SK-N-SH treated with all-trans-retinoic acid at 6 μM for 48 hours (cell line): ENCODE data around the gene HDDC3.

Source experiments
- ATAC-seq: fragments of 200-7000 bp; cut with Tn5 transposase; 3 replicates; pipeline ENCODE4 v1.9.1; 2020; ENCODE audit warnings: mild to moderate bottlenecking, moderate library complexity
- ARNTL ChIP-seq: fragments of 450-650 bp; formaldehyde crosslinking; IDR thresholded peaks from 2 replicates; pipeline ENCODE4 v1.5.0; 2020; ENCODE audit warnings: low read depth, mild to moderate bottlenecking, moderate library complexity, borderline replicate concordance
- BACH2 ChIP-seq: fragments of 250-450 bp; sonication (Bioruptor Pico); IDR thresholded peaks from 2 replicates; pipeline ENCODE4 v1.9.0; 2021; ENCODE audit warnings: mild to moderate bottlenecking, borderline replicate concordance
- CSDC2 ChIP-seq: fragments of 250-450 bp; sonication (Bioruptor Pico); IDR thresholded peaks from 2 replicates; pipeline ENCODE4 v1.5.0; 2020; ENCODE audit warnings: mild to moderate bottlenecking, moderate library complexity
- CSRNP3 ChIP-seq: fragments of 250-450 bp; sonication (Bioruptor Pico); IDR thresholded peaks from 2 replicates; pipeline ENCODE4 v1.5.1; 2021; ENCODE audit warnings: mild to moderate bottlenecking, moderate library complexity
- ESRRG ChIP-seq: fragments of 250-450 bp; sonication (Bioruptor Pico); IDR thresholded peaks from 2 replicates; pipeline ENCODE4 v1.6.1; 2021; ENCODE audit warnings: mild to moderate bottlenecking
- ISL1 ChIP-seq: fragments of 250-450 bp; sonication (Bioruptor Pico); IDR thresholded peaks from 2 replicates; pipeline ENCODE4 v2.1.2; 2022; ENCODE audit warnings: mild to moderate bottlenecking, moderate library complexity
- OSR1 ChIP-seq: fragments of 250-450 bp; sonication (Bioruptor Pico); IDR thresholded peaks from 2 replicates; pipeline ENCODE4 v1.8.0; 2022; ENCODE audit warnings: moderate library complexity, mild to moderate bottlenecking, inconsistent platforms
- PATZ1 ChIP-seq: fragments of 250-450 bp; sonication (Bioruptor Pico); IDR thresholded peaks from 2 replicates; pipeline ENCODE4 v1.8.0; 2020; ENCODE audit warnings: mild to moderate bottlenecking, moderate library complexity, borderline replicate concordance
- POU6F1 ChIP-seq: fragments of 250-450 bp; sonication (Bioruptor Pico); IDR thresholded peaks from 2 replicates; pipeline ENCODE4 v1.8.0; 2021; ENCODE audit warnings: low read depth, mild to moderate bottlenecking, moderate library complexity, borderline replicate concordance
- SNAI2 ChIP-seq: fragments of 250-450 bp; sonication (Bioruptor Pico); IDR thresholded peaks from 2 replicates; pipeline ENCODE4 v1.5.0; 2020; ENCODE audit warnings: mild to moderate bottlenecking, moderate library complexity
- TCF4 ChIP-seq: fragments of 250-450 bp; sonication (Bioruptor Pico); IDR thresholded peaks from 2 replicates; pipeline ENCODE4 v1.8.0; 2021; ENCODE audit warnings: mild to moderate bottlenecking, moderate library complexity, borderline replicate concordance
- ZFP3 ChIP-seq: fragments of 250-450 bp; sonication (Bioruptor Pico); IDR thresholded peaks from 2 replicates; pipeline ENCODE4 v1.5.0; 2020; ENCODE audit warnings: mild to moderate bottlenecking, moderate library complexity
- ZFP30 ChIP-seq: fragments of 450-650 bp; formaldehyde crosslinking; IDR thresholded peaks from 2 replicates; pipeline ENCODE4 v1.5.0; 2022; ENCODE audit warnings: mild to moderate bottlenecking, moderate library complexity
- ZNF565 ChIP-seq: fragments of 450-650 bp; formaldehyde crosslinking; conservative IDR thresholded peaks from 2 replicates; pipeline ENCODE4 v1.5.0; 2020; ENCODE audit warnings: low read depth, mild to moderate bottlenecking, moderate library complexity
- ZNF8 ChIP-seq: fragments of 450-650 bp; formaldehyde crosslinking; IDR thresholded peaks from 2 replicates; pipeline ENCODE4 v1.5.0; 2020; ENCODE audit warnings: mild to moderate bottlenecking, moderate library complexity
- TF ChIP-seq, protein P1 (sequence below): fragments of 250-450 bp; sonication (Bioruptor Pico); IDR thresholded peaks from 2 replicates; pipeline ENCODE4 v1.5.0; 2020; ENCODE audit warnings: mild to moderate bottlenecking, moderate library complexity
- TF ChIP-seq, protein P2 (sequence below): fragments of 250-450 bp; sonication (Bioruptor Pico); IDR thresholded peaks from 2 replicates; pipeline ENCODE4 v1.5.1; 2020; ENCODE audit warnings: low read depth, mild to moderate bottlenecking, moderate library complexity

HDDC3 gene

DNA sequence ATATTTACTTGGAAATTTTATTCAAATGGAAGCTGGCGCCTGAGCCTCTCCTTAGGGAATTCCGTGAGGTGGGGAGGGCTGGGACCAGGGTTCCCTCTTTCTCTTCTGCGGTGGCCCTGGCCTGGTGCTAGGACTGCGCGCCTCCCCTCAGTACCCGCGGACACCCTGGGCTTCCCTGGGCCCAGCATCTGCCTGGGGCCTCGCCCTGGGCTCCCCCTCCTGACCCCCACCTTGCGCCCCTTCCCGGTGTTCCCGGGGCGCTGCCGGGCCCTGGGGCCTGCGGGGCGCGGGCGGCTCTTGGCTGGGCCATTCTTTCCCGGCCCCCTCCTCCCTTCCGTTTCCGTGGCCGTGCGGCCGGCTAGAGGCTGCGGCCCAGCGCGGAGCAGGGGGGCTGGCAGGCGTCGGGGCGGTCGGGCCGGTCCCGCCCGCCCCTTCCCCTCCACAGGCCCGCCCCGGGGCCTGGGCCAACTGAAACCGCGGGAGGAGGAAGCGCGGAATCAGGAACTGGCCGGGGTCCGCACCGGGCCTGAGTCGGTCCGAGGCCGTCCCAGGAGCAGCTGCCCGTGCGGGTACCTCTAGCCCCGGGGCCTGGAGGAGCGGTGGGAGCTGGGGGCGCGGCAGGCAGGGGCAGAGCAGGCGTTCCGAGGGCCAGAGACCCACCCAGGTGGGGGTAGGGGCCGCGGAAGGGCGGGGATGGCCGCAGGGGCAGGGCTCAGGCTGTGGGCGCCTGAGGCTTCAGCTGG, 48.2 kb downstream of the HDDC3 start, which contains the start of gene FES:
FES (plus strand) TSS at position 529 of the 743 bp plus-strand sequence. CDS start 542 bp downstream, outside the sequence.
- no peak for TF ChIP-seq BACH2 (CRISPR knock-in tag)
- TF ChIP-seq SNAI2 (CRISPR knock-in tag): no peak
- TF ChIP-seq ZNF565 (CRISPR knock-in tag): no peak
- TF ChIP-seq, protein P1, sequence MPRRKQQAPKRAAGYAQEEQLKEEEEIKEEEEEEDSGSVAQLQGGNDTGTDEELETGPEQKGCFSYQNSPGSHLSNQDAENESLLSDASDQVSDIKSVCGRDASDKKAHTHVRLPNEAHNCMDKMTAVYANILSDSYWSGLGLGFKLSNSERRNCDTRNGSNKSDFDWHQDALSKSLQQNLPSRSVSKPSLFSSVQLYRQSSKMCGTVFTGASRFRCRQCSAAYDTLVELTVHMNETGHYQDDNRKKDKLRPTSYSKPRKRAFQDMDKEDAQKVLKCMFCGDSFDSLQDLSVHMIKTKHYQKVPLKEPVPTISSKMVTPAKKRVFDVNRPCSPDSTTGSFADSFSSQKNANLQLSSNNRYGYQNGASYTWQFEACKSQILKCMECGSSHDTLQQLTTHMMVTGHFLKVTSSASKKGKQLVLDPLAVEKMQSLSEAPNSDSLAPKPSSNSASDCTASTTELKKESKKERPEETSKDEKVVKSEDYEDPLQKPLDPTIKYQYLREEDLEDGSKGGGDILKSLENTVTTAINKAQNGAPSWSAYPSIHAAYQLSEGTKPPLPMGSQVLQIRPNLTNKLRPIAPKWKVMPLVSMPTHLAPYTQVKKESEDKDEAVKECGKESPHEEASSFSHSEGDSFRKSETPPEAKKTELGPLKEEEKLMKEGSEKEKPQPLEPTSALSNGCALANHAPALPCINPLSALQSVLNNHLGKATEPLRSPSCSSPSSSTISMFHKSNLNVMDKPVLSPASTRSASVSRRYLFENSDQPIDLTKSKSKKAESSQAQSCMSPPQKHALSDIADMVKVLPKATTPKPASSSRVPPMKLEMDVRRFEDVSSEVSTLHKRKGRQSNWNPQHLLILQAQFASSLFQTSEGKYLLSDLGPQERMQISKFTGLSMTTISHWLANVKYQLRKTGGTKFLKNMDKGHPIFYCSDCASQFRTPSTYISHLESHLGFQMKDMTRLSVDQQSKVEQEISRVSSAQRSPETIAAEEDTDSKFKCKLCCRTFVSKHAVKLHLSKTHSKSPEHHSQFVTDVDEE: no peak
- TF ChIP-seq TCF4: no peak
- TF ChIP-seq ESRRG (CRISPR knock-in tag): no peak
- ATAC-seq: no peak

GRCh38 chr15:90883526-90883975, 48.8 kb downstream of the HDDC3 start:
- TF ChIP-seq OSR1 (CRISPR knock-in tag) (no peak), CSRNP3 (CRISPR knock-in tag) (no peak), CSDC2 (CRISPR knock-in tag) (no peak), SNAI2 (CRISPR knock-in tag) (no peak), BACH2 (CRISPR knock-in tag) (no peak), ZNF565 (CRISPR knock-in tag) (no peak), ZFP3 (CRISPR knock-in tag) (no peak), PATZ1 (CRISPR knock-in tag) (no peak), ZNF8 (CRISPR knock-in tag) (no peak), POU6F1 (no peak), ZFP30 (CRISPR knock-in tag) (no peak), ARNTL (CRISPR knock-in tag) (no peak), ISL1 (CRISPR knock-in tag) (no peak)
- TF ChIP-seq, protein P2, sequence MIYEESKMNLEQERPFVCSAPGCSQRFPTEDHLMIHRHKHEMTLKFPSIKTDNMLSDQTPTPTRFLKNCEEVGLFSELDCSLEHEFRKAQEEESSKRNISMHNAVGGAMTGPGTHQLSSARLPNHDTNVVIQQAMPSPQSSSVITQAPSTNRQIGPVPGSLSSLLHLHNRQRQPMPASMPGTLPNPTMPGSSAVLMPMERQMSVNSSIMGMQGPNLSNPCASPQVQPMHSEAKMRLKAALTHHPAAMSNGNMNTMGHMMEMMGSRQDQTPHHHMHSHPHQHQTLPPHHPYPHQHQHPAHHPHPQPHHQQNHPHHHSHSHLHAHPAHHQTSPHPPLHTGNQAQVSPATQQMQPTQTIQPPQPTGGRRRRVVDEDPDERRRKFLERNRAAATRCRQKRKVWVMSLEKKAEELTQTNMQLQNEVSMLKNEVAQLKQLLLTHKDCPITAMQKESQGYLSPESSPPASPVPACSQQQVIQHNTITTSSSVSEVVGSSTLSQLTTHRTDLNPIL (CRISPR knock-in tag): no peak
- TF ChIP-seq, protein P1: no peak
- no peak; the same call in 2 of the 3 replicates for ATAC-seq
